Measurements from ENCODE around the gene ST6GALNAC6. TPM values are rescaled to one million over a fixed set of nuclear protein-coding genes. Genes with fewer than 3 reads are reported as not detected.
A peak's percentile ranks its signal among the peaks of the same experiment; 100 is the strongest.
"Not testable (repeated sequence)": the region's sequence is repeated elsewhere in the genome, so short reads cannot be mapped to it uniquely, and the experiment has no call there.

The ST6GALNAC6 gene
- total and polyA plus RNA-seq, 9 donors: 35.9 to 60.6 (median 49.0) TPM

DNA sequence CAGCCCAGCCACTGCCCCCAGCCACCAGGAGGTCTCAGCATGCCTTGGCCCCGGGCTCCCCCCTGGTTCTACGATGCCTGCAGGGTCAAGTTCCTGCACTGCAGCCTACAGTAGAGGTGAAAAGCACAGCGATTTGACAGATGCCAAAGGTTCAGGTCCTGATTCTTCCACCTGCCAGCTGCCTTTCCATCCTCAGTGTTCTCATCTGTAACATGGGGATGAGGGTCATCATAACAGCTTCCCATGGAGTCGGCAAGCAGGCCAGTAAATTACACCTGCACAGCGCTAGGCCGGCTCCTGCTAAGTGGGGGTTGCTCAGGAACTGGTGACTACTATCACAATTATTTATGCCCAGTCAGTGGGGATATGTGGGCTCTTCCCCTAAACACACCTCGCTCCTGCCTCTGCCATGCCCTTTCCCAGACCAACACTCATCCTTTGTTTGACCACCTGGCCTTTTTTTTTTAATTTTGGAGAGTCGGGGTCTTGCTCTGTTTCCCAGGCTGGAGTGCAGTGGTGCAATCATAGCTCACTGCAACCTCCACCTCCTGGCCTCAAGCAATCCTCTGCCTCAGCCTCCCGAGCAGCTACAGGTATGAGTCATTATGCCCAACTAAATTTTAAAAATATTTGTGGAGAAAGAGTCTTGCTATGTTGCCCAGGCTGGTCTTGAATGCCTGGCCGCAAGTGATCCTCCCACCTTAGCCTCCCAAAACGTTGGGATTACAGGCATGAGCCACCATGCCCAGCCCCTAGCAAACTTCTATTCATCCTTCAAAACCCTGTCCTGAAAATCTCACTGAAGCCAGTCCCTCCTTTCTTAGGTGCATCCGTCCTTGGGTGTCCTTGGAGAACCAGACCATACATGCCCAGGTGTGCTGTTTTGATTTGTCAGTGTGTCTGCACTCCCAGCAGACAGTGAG lies 51.3 kb downstream of the ST6GALNAC6 start:
- H3K4me1 ChIP-seq (ENCODE audit: control insufficient read depth, insufficient read depth, low read length): peaks cover 34% of the 10 kb centered on the region
- WGBS (ENCODE audit: insufficient coverage): 65% methylated on average over 7 of the region's 12 CpGs
- peaks cover 11% of the 10 kb centered on the region for H3K36me3 ChIP-seq (ENCODE audit: control insufficient read depth, insufficient read depth, low read length)
- H3K9me3 ChIP-seq (replicated peaks; ENCODE audit: control insufficient read depth, low read depth, low read length): peaks cover 5% of the 10 kb centered on the region
- H3K4me3 ChIP-seq (ENCODE audit: low read length): no peak overlapping the region
- DNase-seq: no peak
- no peaks in the 10 kb centered on the region for H3K27me3 ChIP-seq (ENCODE audit: control insufficient read depth, insufficient read depth, low read length)
- no peak overlapping the region for H3K27ac ChIP-seq (ENCODE audit: low read length)

- no peak for DNase-seq
- 36% methylated on average over 4 of the region's 6 CpGs for WGBS (ENCODE audit: insufficient coverage)
- H3K9me3 ChIP-seq (replicated peaks; ENCODE audit: control insufficient read depth, low read depth, low read length): peaks cover 5% of the 10 kb centered on the region
- peaks cover 29% of the 10 kb centered on the region for H3K4me1 ChIP-seq (ENCODE audit: control insufficient read depth, insufficient read depth, low read length)
- H3K4me3 ChIP-seq (ENCODE audit: low read length): no peak overlapping the region
- H3K27me3 ChIP-seq (ENCODE audit: control insufficient read depth, insufficient read depth, low read length): no peaks in the 10 kb centered on the region
- H3K27ac ChIP-seq (ENCODE audit: low read length): no peak overlapping the region
- H3K36me3 ChIP-seq (ENCODE audit: control insufficient read depth, insufficient read depth, low read length): peaks cover 11% of the 10 kb centered on the region
Measured at GRCh38 chr9:127847178-127847510, 52.3 kb downstream of the ST6GALNAC6 start.

GRCh38 chr9:127846443-127847177 lies 52.8 kb downstream of the ST6GALNAC6 start:
- Histone ChIP-seq H3K4me1 (ENCODE audit: control insufficient read depth, insufficient read depth, low read length) (peaks cover 29% of the 10 kb centered on the region), H3K27ac (ENCODE audit: low read length) (peak overlapping the region; percentile 11), H3K36me3 (ENCODE audit: control insufficient read depth, insufficient read depth, low read length) (peaks cover 15% of the 10 kb centered on the region), H3K4me3 (ENCODE audit: low read length) (no peak overlapping the region), H3K27me3 (ENCODE audit: control insufficient read depth, insufficient read depth, low read length) (no peaks in the 10 kb centered on the region), H3K9me3 (replicated peaks; ENCODE audit: control insufficient read depth, low read depth, low read length) (peaks cover 5% of the 10 kb centered on the region)
- WGBS (ENCODE audit: insufficient coverage): 66% methylated on average over 13 of the region's 18 CpGs
- DNase-seq: no peak

- DNase-seq; H3K4me3 ChIP-seq (ENCODE audit: low read length); H3K27me3 ChIP-seq (ENCODE audit: control insufficient read depth, insufficient read depth, low read length); H3K9me3 ChIP-seq (replicated peaks; ENCODE audit: control insufficient read depth, low read depth, low read length): not testable (repeated sequence)
- peaks cover 35% of the 10 kb centered on the region for H3K4me1 ChIP-seq (ENCODE audit: control insufficient read depth, insufficient read depth, low read length)
- H3K27ac ChIP-seq (ENCODE audit: low read length): peak overlapping the region; percentile 49
- peaks cover 20% of the 10 kb centered on the region for H3K36me3 ChIP-seq (ENCODE audit: control insufficient read depth, insufficient read depth, low read length)
- WGBS (ENCODE audit: insufficient coverage): 94% methylated on average over 4 of the region's 4 CpGs
Measured at GRCh38 chr9:127845619-127846018, 53.8 kb downstream of the ST6GALNAC6 start.

GRCh38 chr9:127844821-127845359 lies 54.5 kb downstream of the ST6GALNAC6 start:
- peaks cover 22% of the 10 kb centered on the region for H3K36me3 ChIP-seq (ENCODE audit: control insufficient read depth, insufficient read depth, low read length)
- peak overlapping the region; percentile 49 for H3K27ac ChIP-seq (ENCODE audit: low read length)
- H3K9me3 ChIP-seq (replicated peaks; ENCODE audit: control insufficient read depth, low read depth, low read length): peaks cover 5% of the 10 kb centered on the region
- no peaks in the 10 kb centered on the region for H3K27me3 ChIP-seq (ENCODE audit: control insufficient read depth, insufficient read depth, low read length)
- H3K4me1 ChIP-seq (ENCODE audit: control insufficient read depth, insufficient read depth, low read length): peaks cover 36% of the 10 kb centered on the region
- peak; percentile 53 for DNase-seq
- H3K4me3 ChIP-seq (ENCODE audit: low read length): no peak overlapping the region
- 15% methylated on average over 9 of the region's 16 CpGs for WGBS (ENCODE audit: insufficient coverage)

GRCh38 chr9:127841087-127841835 lies 58.1 kb downstream of the ST6GALNAC6 start:
- Histone ChIP-seq H3K27ac (ENCODE audit: low read length) (no peak overlapping the region), H3K4me1 (ENCODE audit: control insufficient read depth, insufficient read depth, low read length) (peaks cover 52% of the 10 kb centered on the region), H3K27me3 (ENCODE audit: control insufficient read depth, insufficient read depth, low read length) (no peaks in the 10 kb centered on the region), H3K9me3 (replicated peaks; ENCODE audit: control insufficient read depth, low read depth, low read length) (no peaks in the 10 kb centered on the region), H3K36me3 (ENCODE audit: control insufficient read depth, insufficient read depth, low read length) (peaks cover 18% of the 10 kb centered on the region), H3K4me3 (ENCODE audit: low read length) (no peak overlapping the region)
- WGBS (ENCODE audit: insufficient coverage): 85% methylated on average over 9 of the region's 15 CpGs
- peak; percentile 20 for DNase-seq

- Histone ChIP-seq H3K27ac (ENCODE audit: low read length) (peak overlapping the region; percentile 83), H3K4me1 (ENCODE audit: control insufficient read depth, insufficient read depth, low read length) (peaks cover 53% of the 10 kb centered on the region), H3K4me3 (ENCODE audit: low read length) (no peak overlapping the region), H3K36me3 (ENCODE audit: control insufficient read depth, insufficient read depth, low read length) (peaks cover 21% of the 10 kb centered on the region), H3K9me3 (replicated peaks; ENCODE audit: control insufficient read depth, low read depth, low read length) (no peaks in the 10 kb centered on the region), H3K27me3 (ENCODE audit: control insufficient read depth, insufficient read depth, low read length) (no peaks in the 10 kb centered on the region)
- peak; percentile 71 for DNase-seq
- 21% methylated on average over 10 of the region's 18 CpGs for WGBS (ENCODE audit: insufficient coverage)
Measured at GRCh38 chr9:127838375-127839078, 60.9 kb downstream of the ST6GALNAC6 start.

DNA sequence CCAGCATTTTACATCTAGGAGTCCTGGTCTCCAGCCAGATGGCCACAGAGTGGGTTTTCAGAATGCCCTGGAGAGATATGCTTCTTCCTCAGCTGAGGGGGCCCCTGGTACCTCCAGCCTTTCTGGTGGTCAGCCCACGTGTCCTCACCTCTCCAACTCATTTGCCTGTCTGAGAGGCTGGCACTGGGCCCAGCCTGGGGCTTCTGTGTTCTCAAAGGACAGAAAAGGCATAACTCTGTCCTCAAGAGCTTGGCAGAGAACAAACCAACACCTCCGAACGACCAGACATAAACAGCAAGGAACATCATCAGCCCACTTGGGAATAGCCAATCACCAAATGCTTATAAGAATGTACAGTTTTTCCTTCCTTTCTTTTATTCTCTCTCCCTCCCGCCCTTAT lies 62.1 kb downstream of the ST6GALNAC6 start:
- Histone ChIP-seq H3K4me3 (ENCODE audit: low read length) (no peak overlapping the region), H3K27me3 (ENCODE audit: control insufficient read depth, insufficient read depth, low read length) (no peaks in the 10 kb centered on the region), H3K27ac (ENCODE audit: low read length) (no peak overlapping the region), H3K9me3 (replicated peaks; ENCODE audit: control insufficient read depth, low read depth, low read length) (no peaks in the 10 kb centered on the region), H3K36me3 (ENCODE audit: control insufficient read depth, insufficient read depth, low read length) (peaks cover 16% of the 10 kb centered on the region), H3K4me1 (ENCODE audit: control insufficient read depth, insufficient read depth, low read length) (peaks cover 53% of the 10 kb centered on the region)
- 56% methylated on average over 4 of the region's 4 CpGs for WGBS (ENCODE audit: insufficient coverage)
- DNase-seq: peak; percentile 19

DNA sequence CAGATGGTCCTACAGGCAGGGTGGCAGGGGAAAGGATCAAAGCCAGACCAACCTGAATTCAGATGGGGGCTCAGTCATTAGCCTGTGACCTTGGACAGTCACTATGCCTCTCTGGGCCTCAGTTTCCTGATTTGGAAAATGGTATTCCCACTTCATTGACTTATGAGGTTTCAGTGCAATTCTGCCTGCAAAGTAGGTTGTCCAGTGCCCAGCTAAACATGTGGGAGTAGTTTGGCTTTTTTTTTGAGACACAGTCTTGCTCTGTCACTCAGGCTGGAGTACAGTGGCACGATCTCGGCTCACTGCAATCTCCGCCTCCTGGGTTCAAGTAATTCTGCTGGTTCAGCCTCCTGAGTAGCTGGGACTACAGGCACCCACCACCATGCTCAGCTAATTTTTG lies 62.8 kb downstream of the ST6GALNAC6 start:
- peaks cover 53% of the 10 kb centered on the region for H3K4me1 ChIP-seq (ENCODE audit: control insufficient read depth, insufficient read depth, low read length)
- H3K4me3 ChIP-seq (ENCODE audit: low read length); DNase-seq: not testable (repeated sequence)

More for the DNA sequence above, 62.8 kb downstream of the ST6GALNAC6 start:
- Histone ChIP-seq H3K36me3 (ENCODE audit: control insufficient read depth, insufficient read depth, low read length) (peaks cover 11% of the 10 kb centered on the region), H3K27ac (ENCODE audit: low read length) (peak overlapping the region; percentile 88)
- not testable (repeated sequence) for H3K27me3 ChIP-seq (ENCODE audit: control insufficient read depth, insufficient read depth, low read length); H3K9me3 ChIP-seq (replicated peaks; ENCODE audit: control insufficient read depth, low read depth, low read length)
- WGBS (ENCODE audit: insufficient coverage): 69% methylated on average over 3 of the region's 3 CpGs

Data from muscle of leg (tissue), 11 donors.